ENCODE data around the gene DNAH10. TPM values are rescaled to one million over a fixed set of nuclear protein-coding genes. Genes with fewer than 3 reads are reported as not detected.

DNAH10 gene
- 0.21 TPM for total RNA-seq

- peak within 1 kb of the TSS; percentile 47 for H3K4me3 ChIP-seq (ENCODE audit: low read length)
- peaks cover 13% of the 10 kb centered on the region for H3K4me1 ChIP-seq (ENCODE audit: insufficient read depth, low read length)
- H3K9me3 ChIP-seq (ENCODE audit: low read depth, low read length) = no peaks in the 10 kb centered on the region
- no peaks in the 10 kb centered on the region for H3K27me3 ChIP-seq (ENCODE audit: insufficient read depth, low read length)
Measured at GRCh38 chr12:123761841-123762714, at the start of gene DNAH10. Gene DNAH10 (plus strand): TSS chr12:123762301. CDS start chr12:123762337, 36 bp downstream.

GRCh38 chr12:123712780-123713319, 49.3 kb upstream of the DNAH10 start:
- Histone ChIP-seq H3K27me3 (ENCODE audit: insufficient read depth, low read length) (no peaks in the 10 kb centered on the region), H3K4me1 (ENCODE audit: insufficient read depth, low read length) (peaks cover 27% of the 10 kb centered on the region), H3K4me3 (ENCODE audit: low read length) (peak overlapping the region; percentile 90), H3K9me3 (ENCODE audit: low read depth, low read length) (no peaks in the 10 kb centered on the region)

GRCh38 chr12:123713398-123713797, 48.7 kb upstream of the DNAH10 start:
- H3K4me1 ChIP-seq (ENCODE audit: insufficient read depth, low read length) = peaks cover 27% of the 10 kb centered on the region
- H3K4me3 ChIP-seq (ENCODE audit: low read length) = peak overlapping the region; percentile 90
- H3K27me3 ChIP-seq (ENCODE audit: insufficient read depth, low read length) = no peaks in the 10 kb centered on the region
- no peaks in the 10 kb centered on the region for H3K9me3 ChIP-seq (ENCODE audit: low read depth, low read length)

- Histone ChIP-seq H3K27me3 (ENCODE audit: insufficient read depth, low read length) (no peaks in the 10 kb centered on the region), H3K4me3 (ENCODE audit: low read length) (no peak overlapping the region), H3K4me1 (ENCODE audit: insufficient read depth, low read length) (peaks cover 27% of the 10 kb centered on the region), H3K9me3 (ENCODE audit: low read depth, low read length) (no peaks in the 10 kb centered on the region)
Measured at GRCh38 chr12:123713823-123714585, 48.1 kb upstream of the DNAH10 start.

- Histone ChIP-seq H3K4me3 (ENCODE audit: low read length) (no peak overlapping the region), H3K4me1 (ENCODE audit: insufficient read depth, low read length) (peaks cover 27% of the 10 kb centered on the region), H3K9me3 (ENCODE audit: low read depth, low read length) (no peaks in the 10 kb centered on the region), H3K27me3 (ENCODE audit: insufficient read depth, low read length) (no peaks in the 10 kb centered on the region)
Measured at GRCh38 chr12:123715195-123715594, 46.9 kb upstream of the DNAH10 start.

GRCh38 chr12:123717350-123717749, 44.8 kb upstream of the DNAH10 start:
- no peak overlapping the region for H3K4me3 ChIP-seq (ENCODE audit: low read length)
- H3K27me3 ChIP-seq (ENCODE audit: insufficient read depth, low read length) = no peaks in the 10 kb centered on the region
- peaks cover 22% of the 10 kb centered on the region for H3K4me1 ChIP-seq (ENCODE audit: insufficient read depth, low read length)
- no peaks in the 10 kb centered on the region for H3K9me3 ChIP-seq (ENCODE audit: low read depth, low read length)

GRCh38 chr12:123720141-123720814, 41.8 kb upstream of the DNAH10 start:
- no peaks in the 10 kb centered on the region for H3K9me3 ChIP-seq (ENCODE audit: low read depth, low read length)
- H3K4me1 ChIP-seq (ENCODE audit: insufficient read depth, low read length) = peaks cover 13% of the 10 kb centered on the region
- no peaks in the 10 kb centered on the region for H3K27me3 ChIP-seq (ENCODE audit: insufficient read depth, low read length)
- H3K4me3 ChIP-seq (ENCODE audit: low read length) = no peak overlapping the region

GRCh38 chr12:123721245-123721644, 40.9 kb upstream of the DNAH10 start:
- no peak overlapping the region for H3K4me3 ChIP-seq (ENCODE audit: low read length)
- no peaks in the 10 kb centered on the region for H3K9me3 ChIP-seq (ENCODE audit: low read depth, low read length)
- H3K27me3 ChIP-seq (ENCODE audit: insufficient read depth, low read length) = no peaks in the 10 kb centered on the region
- H3K4me1 ChIP-seq (ENCODE audit: insufficient read depth, low read length) = peaks cover 13% of the 10 kb centered on the region

GRCh38 chr12:123723011-123723410, 39.1 kb upstream of the DNAH10 start:
- peaks cover 13% of the 10 kb centered on the region for H3K4me1 ChIP-seq (ENCODE audit: insufficient read depth, low read length)
- H3K27me3 ChIP-seq (ENCODE audit: insufficient read depth, low read length) = no peaks in the 10 kb centered on the region
- H3K4me3 ChIP-seq (ENCODE audit: low read length) = no peak overlapping the region
- H3K9me3 ChIP-seq (ENCODE audit: low read depth, low read length) = no peaks in the 10 kb centered on the region

- H3K9me3 ChIP-seq (ENCODE audit: low read depth, low read length) = no peaks in the 10 kb centered on the region
- no peak overlapping the region for H3K4me3 ChIP-seq (ENCODE audit: low read length)
- peaks cover 13% of the 10 kb centered on the region for H3K4me1 ChIP-seq (ENCODE audit: insufficient read depth, low read length)
- H3K27me3 ChIP-seq (ENCODE audit: insufficient read depth, low read length) = no peaks in the 10 kb centered on the region
Measured at GRCh38 chr12:123723765-123724164, 38.3 kb upstream of the DNAH10 start.

GRCh38 chr12:123726244-123726643, 35.9 kb upstream of the DNAH10 start:
- Histone ChIP-seq H3K4me3 (ENCODE audit: low read length) (no peak overlapping the region), H3K27me3 (ENCODE audit: insufficient read depth, low read length) (no peaks in the 10 kb centered on the region)

GRCh38 chr12:123726962-123727361, 35.1 kb upstream of the DNAH10 start:
- Histone ChIP-seq H3K4me1 (ENCODE audit: insufficient read depth, low read length) (peaks cover 13% of the 10 kb centered on the region), H3K4me3 (ENCODE audit: low read length) (no peak overlapping the region), H3K9me3 (ENCODE audit: low read depth, low read length) (no peaks in the 10 kb centered on the region), H3K27me3 (ENCODE audit: insufficient read depth, low read length) (no peaks in the 10 kb centered on the region)

More at GRCh38 chr12:123726244-123726643, 35.9 kb upstream of the DNAH10 start:
- H3K9me3 ChIP-seq (ENCODE audit: low read depth, low read length) = no peaks in the 10 kb centered on the region
- peaks cover 13% of the 10 kb centered on the region for H3K4me1 ChIP-seq (ENCODE audit: insufficient read depth, low read length)

GRCh38 chr12:123727878-123728277, 34.2 kb upstream of the DNAH10 start:
- peaks cover 10% of the 10 kb centered on the region for H3K4me1 ChIP-seq (ENCODE audit: insufficient read depth, low read length)
- no peak overlapping the region for H3K4me3 ChIP-seq (ENCODE audit: low read length)
- H3K9me3 ChIP-seq (ENCODE audit: low read depth, low read length) = no peaks in the 10 kb centered on the region
- H3K27me3 ChIP-seq (ENCODE audit: insufficient read depth, low read length) = no peaks in the 10 kb centered on the region

- no peaks in the 10 kb centered on the region for H3K27me3 ChIP-seq (ENCODE audit: insufficient read depth, low read length)
- H3K4me3 ChIP-seq (ENCODE audit: low read length) = no peak overlapping the region
- H3K9me3 ChIP-seq (ENCODE audit: low read depth, low read length) = no peaks in the 10 kb centered on the region
- H3K4me1 ChIP-seq (ENCODE audit: insufficient read depth, low read length) = peaks cover 1% of the 10 kb centered on the region
Measured at GRCh38 chr12:123731596-123731995, 30.5 kb upstream of the DNAH10 start.

GRCh38 chr12:123732251-123732650, 29.9 kb upstream of the DNAH10 start:
- peaks cover 8% of the 10 kb centered on the region for H3K4me1 ChIP-seq (ENCODE audit: insufficient read depth, low read length)
- no peaks in the 10 kb centered on the region for H3K27me3 ChIP-seq (ENCODE audit: insufficient read depth, low read length)
- H3K9me3 ChIP-seq (ENCODE audit: low read depth, low read length) = no peaks in the 10 kb centered on the region
- no peak overlapping the region for H3K4me3 ChIP-seq (ENCODE audit: low read length)
